GM21619 (cell line): ENCODE results near the gene RBM4B.
"Not testable (repeated sequence)": the region's sequence is repeated elsewhere in the genome, so short reads cannot be mapped to it uniquely, and the experiment has no call there.

Experiments used
- ATAC-seq: cut with Tn5 transposase; IDR thresholded peaks from one replicate; pipeline ENCODE4 v1.9.1; 2021; ENCODE audit not compliant: unreplicated experiment

The RBM4B gene, protein sequence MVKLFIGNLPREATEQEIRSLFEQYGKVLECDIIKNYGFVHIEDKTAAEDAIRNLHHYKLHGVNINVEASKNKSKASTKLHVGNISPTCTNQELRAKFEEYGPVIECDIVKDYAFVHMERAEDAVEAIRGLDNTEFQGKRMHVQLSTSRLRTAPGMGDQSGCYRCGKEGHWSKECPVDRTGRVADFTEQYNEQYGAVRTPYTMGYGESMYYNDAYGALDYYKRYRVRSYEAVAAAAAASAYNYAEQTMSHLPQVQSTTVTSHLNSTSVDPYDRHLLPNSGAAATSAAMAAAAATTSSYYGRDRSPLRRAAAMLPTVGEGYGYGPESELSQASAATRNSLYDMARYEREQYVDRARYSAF

DNA sequence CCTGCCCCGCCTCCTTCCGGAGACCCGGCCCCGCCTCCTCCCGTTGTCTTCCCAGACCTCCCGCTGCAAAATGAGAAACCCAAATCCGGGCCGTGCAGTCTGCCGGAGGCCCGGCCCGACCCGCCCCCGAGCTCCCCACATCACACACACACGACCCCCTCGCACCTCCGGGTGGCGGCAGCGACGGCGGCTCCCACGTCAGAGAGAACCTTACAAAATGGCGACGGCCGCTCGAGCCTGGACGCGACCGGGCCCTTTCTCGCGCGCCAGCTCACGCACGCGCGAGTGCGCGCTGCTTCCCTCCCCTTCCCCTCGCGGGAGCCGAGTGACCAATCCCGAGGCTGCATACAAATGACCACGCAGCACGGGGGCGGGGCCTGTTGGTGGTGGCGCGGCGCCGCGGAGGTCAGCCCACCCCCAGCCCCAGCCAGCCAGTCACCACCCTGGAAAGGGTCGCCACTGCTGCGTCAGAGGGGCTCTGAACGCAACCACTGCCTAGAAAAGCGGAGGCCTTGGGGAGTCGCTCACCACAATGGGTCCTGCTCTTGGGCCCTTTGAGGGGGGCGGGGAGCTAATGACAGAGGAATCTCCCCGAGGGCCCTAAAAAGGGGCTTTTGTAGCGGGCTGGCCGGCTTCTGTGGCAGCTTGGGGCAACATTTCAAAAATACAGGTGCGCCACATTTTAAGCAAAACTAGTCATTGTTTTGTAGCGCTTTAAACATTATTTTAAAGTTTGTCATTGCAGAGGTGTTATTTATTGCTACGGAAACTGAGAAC is at the start of gene RBM4B:
TSS of gene RBM4B (minus strand) at position 289 of the 777 bp plus-strand sequence. CDS start 808 bp downstream, outside the sequence.
- ATAC-seq = peak; percentile 75

DNA sequence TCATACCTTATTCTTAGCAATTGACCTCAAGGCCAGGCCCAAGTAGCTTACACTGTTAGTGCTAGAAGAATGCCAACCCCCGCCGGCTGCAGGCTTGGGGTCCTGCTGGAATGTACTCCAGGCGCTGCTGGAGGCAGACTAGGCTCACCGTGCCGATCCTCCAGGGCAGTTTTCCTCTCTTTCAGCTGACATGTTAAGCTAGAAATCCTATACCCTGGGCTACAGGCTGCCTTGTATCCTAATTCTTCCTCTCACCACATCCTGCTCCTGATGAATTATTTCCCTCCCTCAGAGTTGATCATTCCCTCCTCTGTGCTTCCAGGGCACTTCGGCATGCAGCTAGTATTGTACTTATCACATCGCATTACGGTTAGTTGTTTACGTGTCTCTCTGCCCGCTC is 48.0 kb upstream of the RBM4B start:
- ATAC-seq = no peak

DNA sequence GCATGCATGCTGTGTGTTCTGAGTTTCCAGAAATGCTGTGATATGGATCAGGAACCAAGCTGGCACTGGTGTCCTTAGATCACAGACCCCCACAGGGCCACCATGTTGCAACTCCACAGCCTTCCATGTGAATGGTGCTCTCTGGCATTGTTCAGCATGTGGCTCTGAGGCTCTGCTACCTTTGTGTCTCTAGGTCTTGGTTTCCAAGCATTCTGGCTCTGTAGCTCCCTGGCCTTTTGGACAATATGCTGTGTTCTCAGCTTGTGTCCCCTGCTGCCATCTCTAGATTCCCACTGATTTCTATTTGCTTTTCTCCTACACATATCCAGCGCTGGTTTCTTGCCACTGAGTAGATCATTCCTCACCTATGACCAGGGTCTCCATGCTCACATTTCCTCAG is 47.4 kb upstream of the RBM4B start:
- no peak for ATAC-seq

DNA sequence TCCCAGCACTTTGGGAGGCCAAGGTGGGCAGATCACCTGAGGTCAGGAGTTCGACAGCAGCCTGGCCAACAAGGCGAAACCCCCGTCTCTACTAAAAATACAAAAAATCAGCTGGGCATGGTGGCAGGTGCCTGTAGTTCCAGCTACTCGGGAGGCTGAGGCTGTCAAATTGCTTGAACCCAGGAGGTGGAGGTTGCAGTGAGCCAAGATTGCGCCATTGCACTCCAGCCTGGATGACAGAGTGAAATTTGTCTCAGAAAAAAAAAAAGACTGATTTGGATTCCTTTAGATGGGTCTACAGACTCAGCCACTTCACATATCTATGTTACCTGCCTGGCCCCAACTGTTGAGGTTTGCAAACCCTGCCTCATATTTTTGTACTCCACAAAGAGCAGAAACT is 46.5 kb upstream of the RBM4B start:
- not testable (repeated sequence) for ATAC-seq

DNA sequence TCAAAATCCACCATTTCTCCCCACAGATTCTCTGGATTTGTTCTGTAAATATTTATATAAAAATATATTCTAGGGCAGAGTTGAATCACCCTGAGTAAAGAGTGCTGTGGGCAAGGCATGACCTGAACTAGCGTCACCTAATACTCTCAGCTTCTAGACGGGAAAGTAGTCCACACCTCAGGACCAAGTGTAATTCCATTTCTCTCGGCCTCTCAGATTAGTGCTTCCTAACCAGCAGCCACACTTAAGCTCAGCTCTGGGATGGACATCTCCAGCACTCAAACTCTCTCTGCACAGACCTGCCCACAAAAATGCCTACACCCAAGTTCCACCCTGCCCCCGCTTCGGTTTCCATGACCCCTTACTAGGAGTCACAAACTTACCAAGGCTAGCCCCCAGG is 46.0 kb upstream of the RBM4B start:
- no peak for ATAC-seq

DNA sequence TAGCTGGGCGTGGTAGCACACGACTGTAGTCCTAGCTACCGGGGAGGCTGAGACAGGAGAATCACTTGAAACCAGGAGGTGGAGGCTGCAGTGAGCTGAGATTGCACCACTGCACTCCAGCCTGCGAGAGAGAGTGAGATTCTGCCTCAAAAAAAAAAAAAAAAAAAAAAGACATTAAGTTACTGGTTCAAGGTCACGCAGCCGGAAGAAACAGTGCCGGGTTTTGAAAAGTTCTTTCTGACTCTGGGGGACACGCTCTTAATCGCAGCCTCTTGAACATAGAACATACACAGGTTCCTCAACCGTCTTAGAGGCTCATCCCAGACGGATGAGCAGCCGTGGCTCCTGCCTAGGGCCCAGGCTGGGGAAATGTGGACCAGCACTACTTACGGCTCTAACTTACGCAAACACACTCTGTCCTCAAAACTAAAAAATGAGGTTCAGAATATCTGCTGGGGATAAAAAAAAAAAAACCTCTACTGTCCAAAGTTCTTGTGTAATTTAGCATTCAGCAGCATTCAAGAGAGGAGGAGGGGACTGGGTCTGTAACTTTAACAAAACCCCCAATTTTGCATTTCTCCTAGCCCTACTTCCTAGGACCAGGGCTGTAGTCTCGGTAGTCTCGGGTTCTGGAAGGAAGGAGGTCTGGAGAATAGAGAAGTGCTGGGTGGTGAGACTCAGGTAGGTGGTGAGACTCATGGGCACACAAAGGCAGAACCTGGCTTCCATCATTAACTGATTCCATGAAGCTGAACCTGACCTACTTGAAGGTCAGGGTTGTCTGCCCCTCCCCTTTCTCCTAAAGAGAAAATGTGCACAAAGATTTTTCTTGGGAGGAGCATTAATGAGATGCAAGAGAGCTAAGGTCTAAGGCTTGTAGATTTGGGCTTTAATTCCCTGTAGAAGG is 45.3 kb upstream of the RBM4B start:
- ATAC-seq = no peak

DNA sequence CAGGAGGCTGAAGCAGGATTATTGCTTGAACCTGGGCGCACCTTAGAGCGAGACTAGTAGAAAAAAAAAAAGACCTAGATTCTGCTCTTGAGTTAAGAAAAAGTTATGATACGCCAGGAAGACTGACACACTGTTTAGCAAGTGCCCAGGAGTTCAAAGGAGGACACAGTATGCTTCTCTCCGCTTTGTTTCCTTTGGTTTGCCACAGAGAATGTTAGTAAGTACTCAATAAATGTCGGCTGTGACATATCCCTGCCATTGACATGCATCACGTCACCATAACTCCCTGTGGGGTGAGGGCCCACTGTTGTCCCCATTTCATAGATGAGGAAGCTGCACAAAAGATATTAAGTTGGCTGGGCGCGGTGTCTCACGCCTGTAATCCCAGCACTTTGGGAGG is 44.3 kb upstream of the RBM4B start:
- no peak for ATAC-seq

DNA sequence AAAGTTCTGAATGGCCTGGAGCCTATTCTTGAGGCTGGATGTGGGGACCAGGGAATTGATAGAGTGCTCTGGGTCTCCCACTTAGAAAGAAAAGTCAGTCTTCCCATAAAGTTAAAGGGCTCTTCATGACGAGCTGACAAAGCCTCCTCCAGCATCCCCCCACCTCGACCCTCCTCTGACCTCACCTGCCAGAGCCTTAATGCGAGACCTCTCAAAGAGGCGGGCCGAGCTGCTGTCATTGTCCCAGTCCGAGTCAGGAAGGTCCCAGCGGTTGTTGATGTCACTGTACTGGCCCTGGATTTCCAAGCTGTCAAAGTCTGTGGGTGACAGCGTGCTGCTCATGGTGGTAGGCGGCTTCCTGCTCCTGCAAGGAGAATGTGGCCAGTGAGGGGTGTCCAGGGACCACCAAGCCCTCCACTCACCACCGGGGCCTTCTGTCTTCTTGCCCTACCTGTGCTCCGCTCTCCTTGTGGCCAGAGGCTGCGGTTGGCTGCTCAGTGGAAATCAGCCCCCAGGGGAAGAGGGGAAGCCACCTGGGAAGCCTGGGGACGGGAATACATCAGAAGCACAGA is 43.3 kb upstream of the RBM4B start:
- ATAC-seq = no peak

DNA sequence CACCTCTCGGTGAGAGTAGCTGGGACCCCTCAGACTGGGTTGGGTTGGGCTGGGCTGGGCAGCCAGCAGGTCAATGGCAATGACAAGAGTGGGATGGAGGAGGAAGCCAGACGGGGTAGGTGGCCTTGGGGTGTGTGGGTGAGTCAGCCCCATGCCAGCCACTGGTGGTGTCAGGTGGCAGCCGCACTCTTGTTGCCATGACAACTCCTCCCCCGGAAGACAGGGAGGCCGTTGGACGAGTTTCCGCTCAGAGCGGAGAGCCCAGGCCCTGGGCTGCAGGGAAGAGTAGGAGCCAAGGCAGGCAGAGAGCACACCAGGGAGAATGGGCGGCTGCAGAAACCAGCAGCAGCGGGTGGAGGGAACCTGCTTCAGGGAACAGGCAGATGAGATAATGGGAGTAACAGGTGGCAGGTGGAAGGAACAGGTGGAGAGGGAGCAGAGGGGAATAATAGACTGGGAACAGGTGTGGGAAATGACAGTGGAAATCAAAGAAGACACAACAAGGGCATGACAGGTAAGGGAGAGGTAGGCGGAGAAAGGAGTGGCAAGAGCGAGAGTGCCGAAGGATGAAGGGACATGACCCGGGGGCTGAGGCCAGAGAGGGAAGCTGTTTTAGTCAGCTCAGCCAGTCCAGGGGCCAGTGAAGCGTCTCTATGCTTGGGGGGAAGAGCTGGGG is 42.7 kb upstream of the RBM4B start:
- ATAC-seq = no peak

DNA sequence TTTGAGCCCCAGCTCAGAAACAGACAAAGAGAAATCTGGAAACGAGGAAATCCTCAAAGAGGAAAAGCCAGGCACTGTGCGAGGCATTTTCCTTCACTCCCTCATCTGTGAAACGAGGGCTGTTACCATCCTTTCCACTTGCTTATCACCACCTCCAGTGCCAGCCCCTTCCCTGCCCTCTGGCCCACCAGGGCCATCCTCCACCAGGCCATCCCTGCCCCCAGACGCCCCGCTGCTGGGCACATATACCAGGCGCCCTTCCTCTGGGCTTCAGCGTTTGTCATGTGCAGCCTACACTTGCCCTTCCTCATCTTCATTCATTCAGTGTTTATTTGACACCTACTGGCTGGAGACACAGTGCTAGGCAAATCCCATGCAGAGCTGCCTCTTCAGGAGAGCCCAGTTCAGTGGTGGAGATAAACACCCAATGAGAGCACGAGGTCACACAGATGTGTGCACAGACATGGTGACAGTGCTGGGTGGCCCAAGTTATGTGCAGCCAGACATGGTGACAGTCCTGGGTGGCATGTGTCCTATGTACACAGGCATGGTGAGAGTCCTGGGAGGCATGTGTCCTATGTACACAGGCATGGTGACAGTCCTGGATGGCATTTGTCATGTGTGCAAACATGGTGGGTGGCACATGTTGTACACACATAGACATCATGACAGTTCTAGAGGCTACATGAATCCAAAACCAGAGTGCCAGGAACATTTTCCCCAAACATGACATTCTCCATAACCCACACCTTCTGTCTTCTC is 41.6 kb upstream of the RBM4B start:
- ATAC-seq = no peak

DNA sequence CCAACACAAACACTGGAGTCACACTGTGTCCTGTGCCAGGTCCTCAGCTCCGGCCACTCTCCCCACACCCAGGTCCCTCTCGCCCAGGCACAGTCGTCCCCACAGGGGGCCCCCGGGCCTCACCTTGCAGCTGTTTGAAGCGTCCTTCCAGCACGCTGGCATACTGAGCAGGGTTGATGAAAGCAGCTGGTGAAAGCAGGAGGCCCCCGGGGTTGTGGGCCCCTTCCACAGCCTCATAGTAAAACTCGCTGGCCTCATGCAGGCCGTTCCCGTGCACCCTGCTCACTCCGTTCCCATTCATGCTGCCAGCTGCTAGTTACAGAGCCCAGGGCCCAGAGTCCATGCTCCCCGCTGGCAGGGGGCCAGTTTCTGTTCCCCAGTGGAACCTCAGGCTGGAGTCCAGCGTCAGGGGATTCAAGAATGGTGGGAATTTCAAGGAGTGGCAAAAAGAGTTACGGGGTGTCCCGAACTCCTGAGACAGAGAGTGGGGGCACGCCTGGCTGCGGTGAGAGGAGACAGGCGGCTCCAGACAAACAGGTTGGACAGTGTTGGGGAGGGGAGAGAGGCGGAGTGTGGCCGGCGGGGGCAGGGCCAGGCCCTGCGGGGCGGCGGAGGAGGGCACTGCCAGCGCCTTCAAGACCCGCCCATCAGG is 40.8 kb upstream of the RBM4B start:
- no peak for ATAC-seq

DNA sequence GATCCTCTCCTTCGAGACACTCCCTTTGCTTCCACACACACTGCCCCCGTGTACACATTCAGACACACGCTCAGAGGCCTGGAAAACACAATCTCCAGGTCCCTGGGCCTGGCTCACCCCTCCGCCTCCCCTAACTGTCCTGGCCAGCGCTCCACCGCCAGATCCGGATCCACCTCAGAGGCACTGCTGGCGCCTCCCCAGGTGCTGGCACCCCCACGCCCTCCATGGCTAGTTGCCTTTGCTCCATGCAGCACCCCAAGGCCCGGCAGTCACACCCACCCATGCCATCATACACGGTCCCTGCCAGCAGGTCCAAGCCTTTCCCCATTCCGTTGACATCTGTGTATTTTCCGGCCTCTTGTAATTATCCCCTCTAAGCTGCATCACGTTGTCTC is 40.2 kb upstream of the RBM4B start:
- ATAC-seq = no peak

DNA sequence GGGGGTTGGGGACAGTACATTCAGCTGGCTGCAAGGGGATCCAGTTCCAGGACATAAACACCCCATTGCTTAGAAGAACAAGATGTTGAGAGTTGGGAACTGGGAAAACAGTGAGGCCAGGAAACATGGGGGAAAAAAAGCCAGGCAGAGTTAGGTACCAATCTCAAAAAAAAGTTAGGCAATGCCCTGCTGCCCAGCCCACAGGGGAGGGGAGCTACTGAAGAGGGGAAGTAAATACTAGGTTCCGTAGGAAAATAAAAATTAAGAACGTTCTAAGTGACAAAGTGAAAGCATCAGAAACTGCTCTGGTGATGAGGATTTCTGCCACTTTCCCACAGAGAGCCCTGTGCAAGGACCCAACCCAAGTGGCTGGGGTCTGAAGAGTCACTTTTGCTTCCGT is 39.3 kb upstream of the RBM4B start:
- no peak for ATAC-seq

DNA sequence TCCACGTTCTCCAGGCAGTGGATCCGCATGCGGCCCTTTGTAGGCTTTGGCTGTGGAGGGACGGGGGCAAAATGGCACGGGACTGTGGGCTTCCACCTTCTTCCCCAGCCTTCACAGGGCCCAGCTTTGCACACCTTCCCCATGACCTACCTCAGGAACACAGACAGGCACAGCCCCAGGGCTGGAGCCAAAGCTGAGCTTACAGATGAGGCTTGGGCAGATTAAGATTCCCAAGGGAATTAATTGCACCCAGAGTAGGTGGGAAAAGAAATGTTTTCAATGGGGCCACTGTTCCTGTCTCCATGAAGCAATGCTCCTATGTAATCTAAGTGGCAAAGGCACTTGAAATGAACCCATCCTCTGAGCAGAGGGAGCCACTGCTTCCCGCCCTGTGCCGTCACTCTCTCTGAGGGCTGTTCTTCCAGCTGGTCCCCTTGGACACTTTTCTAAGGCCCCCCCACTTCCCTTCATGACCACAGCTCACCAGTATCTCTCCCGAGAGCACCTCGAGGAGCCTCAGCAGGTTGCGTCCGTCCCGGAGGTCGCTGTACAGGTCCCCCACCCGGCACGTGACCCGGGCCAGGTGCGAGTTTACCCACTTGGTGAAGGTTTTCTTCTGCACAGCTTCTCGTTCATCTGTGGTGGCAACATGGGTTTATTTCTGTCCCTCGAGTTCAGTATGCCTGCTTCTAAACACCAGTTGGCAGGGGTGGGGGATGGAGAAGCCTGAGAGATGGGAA is 37.8 kb upstream of the RBM4B start:
- no peak for ATAC-seq

DNA sequence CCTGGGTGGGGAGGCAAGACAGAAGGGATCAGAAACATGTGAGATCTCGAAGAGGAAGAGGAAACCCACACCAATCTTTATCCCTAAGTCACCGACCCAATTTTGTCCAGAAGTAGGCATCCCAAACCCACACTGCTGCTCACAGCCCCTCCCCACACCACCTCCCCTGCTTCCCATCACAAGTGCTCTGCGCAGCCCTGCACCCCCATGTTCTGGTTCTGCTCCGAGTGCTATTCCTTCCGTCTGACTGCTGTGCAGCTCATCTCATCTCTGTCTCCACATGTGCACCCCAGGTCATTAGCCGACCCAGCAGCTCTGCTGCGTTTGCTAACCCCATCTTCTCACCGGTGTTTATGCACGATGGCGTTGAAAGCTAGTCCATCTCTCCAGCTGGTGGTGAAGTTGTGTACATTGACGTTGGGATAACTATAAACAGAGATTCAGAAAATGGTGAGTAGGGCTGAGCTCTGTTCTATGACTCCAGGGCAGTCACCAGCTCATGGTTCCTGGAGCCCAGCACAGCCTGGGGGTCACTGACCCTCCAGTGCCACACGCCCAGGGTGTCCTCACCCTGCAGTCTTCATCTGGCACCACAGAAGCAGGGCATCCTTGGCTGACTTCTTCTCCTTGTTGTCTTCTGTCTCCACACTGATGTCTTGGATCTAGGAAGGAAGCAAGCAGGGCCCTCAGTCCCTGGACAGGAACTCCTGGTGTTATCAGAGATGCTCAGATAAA is 36.2 kb upstream of the RBM4B start:
- no peak for ATAC-seq

DNA sequence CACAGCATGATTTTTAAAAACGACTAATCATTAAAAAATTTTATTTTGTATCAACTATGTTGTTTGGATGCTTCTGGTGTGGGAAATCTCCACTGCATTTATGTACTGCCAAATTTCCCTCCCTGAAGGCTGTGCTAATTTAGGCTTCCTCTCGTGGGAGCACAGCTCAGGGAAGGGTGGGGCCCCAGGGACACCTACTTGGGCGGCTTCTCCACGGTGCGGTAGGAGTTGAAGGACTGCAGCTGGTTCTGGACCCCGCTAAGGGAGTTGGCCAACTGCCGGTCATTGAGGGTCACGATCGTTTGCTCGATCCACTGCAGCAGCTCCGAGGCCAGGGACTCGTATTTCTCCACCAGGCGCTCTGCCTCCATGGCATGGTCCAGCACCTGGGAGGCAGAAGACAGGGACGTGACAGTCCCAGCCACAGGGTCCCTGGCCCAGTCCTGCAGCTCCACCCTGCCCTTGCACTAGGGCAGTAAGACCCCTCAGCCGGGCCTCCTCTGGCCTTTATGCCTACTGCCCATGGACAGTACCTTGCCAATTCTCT is 32.8 kb upstream of the RBM4B start:
- ATAC-seq = no peak

DNA sequence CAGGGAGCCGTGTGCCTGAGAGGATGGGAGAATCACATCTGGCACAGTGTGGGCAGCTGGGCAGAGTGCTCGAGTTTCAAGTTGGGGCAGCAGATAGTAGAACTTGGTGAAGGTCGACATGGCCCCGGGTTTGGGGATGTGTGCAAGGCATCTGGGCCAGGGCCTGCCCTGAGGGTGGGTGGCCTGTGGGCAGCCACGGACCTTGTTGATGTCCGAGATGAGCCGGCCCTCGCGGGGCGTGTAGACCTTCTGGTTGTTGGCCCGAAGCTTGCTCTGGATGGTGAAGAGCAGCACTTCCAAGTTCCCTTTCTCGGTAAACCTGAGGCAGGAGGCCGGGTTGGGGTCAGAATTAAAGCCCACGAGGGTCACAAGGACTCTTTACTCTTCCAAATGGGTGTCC is 31.0 kb upstream of the RBM4B start:
- no peak for ATAC-seq

DNA sequence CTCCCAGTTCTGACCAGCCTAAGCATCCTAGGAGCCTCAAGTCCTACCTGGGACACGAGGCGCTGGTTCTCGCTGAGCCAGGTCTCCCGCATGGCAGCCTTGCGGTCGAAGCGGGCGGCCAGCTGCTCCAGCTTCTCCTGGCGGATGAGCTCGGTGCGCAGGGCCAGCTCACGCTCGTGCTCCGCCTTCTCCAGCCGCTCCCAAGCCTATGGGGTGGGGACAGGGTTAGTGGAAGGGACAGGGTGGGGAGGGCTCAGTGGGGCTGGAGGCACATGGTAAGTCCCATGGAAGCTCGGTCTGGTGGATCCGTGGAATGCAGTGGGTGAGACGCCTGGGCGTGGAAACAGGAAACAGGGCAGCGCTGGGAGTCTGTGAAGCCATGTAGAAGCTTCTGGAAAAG is 30.4 kb upstream of the RBM4B start:
- no peak for ATAC-seq
